ENCODE measurements around the gene ZMIZ1.

ZMIZ1 gene

GRCh38 chr10:79298403-79299244 is 229.9 kb downstream of the ZMIZ1 start:
- DNase-seq = no peak

- no peak for DNase-seq
Observed at GRCh38 chr10:79299397-79300241, 230.9 kb downstream of the ZMIZ1 start.

- DNase-seq = no peak
Observed at GRCh38 chr10:79300711-79301110, 231.9 kb downstream of the ZMIZ1 start.

GRCh38 chr10:79301754-79302530 is 233.2 kb downstream of the ZMIZ1 start:
- DNase-seq = no peak

GRCh38 chr10:79303631-79304478 is 235.1 kb downstream of the ZMIZ1 start:
- DNase-seq = no peak

DNA sequence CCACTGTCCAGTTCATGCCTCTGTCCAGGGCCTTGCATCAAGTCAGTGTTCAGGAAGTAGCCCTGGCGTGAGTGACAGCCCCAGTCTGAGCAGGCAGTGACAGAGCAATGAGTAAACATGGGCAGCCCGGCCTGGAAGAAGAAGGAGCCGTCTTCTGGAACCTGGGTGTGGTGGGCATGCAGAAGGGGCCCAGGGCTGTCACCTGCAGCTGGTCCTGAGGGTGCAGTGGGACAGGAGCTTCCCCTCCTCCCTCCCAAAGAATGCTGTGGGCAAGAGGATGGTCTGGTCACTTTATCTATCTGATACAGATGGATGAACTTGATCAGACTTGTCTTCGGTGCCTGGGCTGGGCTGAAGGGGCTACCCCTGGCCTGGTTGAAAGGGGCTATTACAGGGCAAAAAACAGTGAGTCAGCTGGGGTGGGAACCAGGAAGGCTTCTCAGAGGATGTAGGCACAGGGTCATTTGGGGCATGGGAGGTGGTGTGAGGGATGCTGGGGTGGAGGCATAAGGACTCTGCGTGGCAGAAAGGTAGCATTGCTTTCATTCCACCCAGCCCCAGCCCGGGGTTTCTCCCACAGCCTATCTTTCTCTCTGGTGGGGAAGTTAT is 235.8 kb downstream of the ZMIZ1 start:
- DNase-seq = no peak

DNA sequence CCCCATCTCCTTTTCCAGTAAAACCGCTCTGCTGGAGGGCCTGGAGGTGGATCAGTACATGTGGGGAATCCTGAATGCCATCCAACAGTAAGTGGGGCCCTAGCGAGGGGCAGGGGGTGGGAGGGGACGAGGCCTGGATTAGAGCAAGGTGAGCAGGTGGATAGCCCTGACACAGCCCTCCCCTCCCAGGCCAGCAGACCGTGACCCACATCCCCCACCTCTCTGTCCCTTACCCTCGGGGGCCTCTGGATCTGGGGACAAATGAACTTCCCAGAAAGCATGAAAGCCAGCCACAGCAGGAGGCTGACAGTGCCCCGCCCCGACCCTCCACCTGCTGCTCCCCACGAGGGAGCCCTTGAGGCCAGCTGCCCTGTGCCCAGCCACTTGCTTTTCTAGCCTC is 236.7 kb downstream of the ZMIZ1 start:
- no peak for DNase-seq

GRCh38 chr10:79305988-79306387 is 237.2 kb downstream of the ZMIZ1 start:
- DNase-seq = no peak

- no peak for DNase-seq
Observed at GRCh38 chr10:79306644-79307220, 238.0 kb downstream of the ZMIZ1 start.

DNA sequence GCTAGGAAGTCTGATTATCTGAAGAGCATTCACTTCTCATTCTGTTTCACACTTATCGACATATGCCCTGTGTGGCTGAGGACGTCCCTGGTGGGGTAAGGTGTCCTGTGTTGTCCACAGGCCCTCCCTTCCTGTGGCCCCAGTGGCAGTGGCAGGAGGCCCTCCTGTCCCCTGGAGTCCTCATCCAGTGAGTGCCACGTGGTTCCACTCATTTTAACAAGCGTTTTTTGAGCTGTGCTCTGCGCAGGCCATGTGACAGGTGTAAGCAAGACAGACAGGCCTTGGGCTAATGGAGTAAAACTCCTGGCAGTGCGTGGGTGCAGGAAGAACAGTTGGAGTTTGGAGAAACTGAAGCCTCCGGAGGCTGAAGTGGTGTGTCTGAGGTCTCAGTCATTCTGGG is 239.2 kb downstream of the ZMIZ1 start:
- DNase-seq = no peak

DNA sequence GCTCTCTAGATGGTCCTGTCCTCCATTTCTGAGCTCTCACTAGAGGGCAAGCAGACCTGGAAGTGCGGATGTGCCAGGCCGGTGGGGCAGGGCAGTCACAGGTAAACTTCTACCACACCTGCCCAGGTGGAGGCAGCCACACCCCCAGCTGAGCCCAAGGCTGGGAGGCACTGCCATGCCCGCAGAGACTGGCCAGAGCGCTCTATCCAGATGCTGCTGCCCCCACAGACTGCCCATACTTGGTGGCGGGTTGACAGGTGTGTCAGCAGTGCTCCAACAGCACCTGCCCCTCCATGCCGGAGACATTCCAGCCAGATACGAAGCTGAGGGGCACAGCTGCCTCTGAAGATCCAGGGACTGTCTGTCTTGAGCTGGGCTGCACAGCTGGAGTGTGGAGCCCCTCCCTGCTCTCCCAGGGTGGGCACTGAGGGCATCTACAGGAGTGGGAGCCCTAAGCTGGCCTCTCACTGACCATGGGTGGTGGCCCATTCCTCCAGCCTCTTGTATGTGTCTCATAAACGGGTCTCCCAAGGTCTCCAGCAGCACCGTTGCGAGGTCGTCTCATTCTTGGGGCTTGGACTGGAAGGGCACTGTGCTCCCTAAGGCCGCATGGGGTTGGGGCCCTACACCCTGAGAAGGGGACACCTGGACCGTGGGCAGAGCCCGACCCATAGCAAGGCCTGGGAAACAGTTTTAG is 240.4 kb downstream of the ZMIZ1 start:
- DNase-seq = no peak

DNA sequence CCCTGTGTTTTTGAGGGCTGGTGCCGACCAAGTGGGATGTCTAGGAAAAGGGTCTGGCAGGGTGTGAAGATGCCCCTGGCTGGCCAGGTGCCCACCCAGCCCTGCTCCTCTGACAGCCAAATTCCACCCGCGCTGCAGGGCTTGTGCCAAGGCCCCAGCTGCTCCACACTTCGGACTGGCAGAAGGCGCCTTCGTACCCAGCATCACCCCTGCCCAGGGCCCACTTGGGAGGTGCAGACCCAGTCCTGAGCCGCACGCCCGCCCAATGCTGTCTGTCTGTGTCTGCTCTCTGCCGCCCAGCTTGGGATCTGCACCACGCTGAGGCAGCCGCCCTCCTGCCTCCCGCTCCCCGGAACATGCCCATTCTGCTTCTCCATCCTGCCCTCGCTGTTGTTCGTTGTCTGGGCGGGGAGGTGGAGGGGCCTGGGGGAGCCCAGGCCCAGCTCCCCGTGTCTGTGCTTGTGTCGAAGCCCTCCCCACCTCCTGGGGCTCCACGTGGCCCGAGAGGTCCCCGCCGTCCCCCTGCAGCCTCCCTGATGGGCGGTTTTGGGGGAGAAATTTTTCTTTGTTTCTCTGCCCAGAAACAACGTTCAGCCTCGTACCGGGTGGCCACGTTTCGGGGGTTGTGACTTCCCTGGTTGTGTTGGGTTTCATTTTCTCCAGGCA is 241.6 kb downstream of the ZMIZ1 start:
- no peak for DNase-seq

GRCh38 chr10:79310911-79311573 is 242.3 kb downstream of the ZMIZ1 start:
- no peak for DNase-seq

GRCh38 chr10:79311581-79312407 is 243.0 kb downstream of the ZMIZ1 start:
- DNase-seq = no peak

DNA sequence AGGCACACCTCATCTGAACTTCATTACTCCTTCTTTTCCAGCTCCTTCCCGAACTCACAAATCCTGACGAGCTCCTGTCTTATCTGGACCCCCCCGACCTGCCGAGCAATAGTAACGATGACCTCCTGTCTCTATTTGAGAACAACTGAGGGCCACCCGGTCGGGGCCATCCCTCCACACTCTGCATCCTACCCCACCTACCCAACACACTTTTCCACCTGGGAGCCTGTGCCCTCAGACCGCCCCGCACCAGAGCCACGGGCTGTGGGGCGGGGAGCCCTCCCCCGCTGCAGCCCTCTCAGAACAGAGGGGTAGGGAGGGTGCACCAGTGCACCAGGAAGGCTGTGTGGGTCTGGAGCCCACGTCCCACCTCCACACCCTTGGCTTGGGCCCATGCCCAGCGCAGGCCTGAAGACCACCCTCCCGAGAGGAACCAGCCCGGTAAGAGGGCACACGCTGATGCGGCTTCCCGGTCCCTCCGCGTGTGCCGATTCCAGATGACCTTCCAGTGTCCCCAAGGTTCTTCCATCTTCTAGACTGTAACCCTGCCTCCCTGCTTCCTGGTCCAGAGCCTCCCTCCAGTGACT is 243.9 kb downstream of the ZMIZ1 start:
- no peak for DNase-seq

DNA sequence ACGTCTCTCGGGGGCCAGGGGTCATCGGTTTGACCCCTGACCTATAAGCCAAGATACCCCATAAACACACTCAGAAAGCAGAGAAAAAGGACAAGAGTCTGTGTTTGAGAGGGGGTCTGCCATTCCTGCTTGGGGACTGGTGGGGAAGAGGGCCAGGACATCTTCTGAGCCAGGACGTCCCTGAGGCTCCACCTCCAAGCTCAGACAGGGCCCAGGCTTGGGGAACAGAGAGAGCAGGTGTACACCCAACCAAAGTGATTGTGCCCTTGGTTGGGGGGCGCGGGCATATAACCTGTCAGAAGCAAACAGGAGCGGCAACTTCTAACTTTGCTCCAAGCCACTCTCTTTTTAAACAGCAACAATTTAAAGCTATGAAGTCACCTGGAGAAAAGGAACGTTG is 244.6 kb downstream of the ZMIZ1 start:
- no peak for DNase-seq

- no peak for DNase-seq
Observed at GRCh38 chr10:79313911-79314439, 245.2 kb downstream of the ZMIZ1 start.

All from NCI-H187 (cell line).